ENCODE data around the gene GIMAP6. TPM values are rescaled to one million over a fixed set of nuclear protein-coding genes. Genes with fewer than 3 reads are reported as not detected.
"Not testable (repeated sequence)": the region's sequence is repeated elsewhere in the genome, so short reads cannot be mapped to it uniquely, and the experiment has no call there.

GIMAP6 gene
- total RNA-seq, 1 donor from 2014 or later, result 20.9 TPM

- DNase-seq, result no peak
Observed at GRCh38 chr7:150645259-150646020, 13.3 kb upstream of the GIMAP6 start.

DNA sequence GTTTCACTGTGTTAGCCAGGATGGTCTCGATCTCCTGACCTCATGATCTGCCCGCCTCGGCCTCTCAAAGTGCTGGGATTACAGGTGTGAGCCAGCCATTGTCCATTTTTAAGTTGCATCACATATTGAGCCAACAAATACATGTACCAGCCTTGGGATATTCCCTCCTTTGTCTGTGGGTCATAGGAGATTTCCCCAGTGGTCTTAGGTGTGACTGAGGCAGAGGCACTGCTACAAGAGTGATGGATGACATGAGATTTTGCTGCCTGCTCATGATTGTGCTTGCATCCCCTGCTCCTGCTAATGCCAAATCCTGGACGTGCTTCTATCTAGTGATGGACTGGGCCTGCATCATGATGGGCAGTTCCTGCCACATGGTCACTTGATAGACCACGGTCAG is 10.7 kb upstream of the GIMAP6 start:
- DNase-seq, result no peak

- no peak for DNase-seq
Observed at GRCh38 chr7:150641854-150642253, 9.7 kb upstream of the GIMAP6 start.

DNA sequence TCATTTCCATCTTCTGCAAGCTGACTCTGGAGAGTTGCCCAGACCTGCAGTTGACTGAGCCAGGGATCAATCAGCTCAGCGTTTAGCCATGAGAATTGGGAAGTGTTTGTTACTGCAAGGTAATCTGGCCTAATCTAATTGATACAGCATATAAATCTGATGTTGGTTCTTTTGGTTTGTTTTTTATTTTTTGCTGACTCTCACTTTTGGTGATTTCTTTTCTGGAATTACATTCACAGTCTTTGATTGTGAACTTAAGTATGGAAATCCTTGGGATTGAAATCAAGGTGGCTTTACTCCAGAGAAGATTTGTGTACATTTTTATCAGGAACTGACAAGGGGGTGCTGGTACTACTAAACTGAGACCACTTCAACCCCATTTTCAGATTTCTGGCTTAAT is 1.7 kb upstream of the GIMAP6 start:
- no peak for DNase-seq

DNA sequence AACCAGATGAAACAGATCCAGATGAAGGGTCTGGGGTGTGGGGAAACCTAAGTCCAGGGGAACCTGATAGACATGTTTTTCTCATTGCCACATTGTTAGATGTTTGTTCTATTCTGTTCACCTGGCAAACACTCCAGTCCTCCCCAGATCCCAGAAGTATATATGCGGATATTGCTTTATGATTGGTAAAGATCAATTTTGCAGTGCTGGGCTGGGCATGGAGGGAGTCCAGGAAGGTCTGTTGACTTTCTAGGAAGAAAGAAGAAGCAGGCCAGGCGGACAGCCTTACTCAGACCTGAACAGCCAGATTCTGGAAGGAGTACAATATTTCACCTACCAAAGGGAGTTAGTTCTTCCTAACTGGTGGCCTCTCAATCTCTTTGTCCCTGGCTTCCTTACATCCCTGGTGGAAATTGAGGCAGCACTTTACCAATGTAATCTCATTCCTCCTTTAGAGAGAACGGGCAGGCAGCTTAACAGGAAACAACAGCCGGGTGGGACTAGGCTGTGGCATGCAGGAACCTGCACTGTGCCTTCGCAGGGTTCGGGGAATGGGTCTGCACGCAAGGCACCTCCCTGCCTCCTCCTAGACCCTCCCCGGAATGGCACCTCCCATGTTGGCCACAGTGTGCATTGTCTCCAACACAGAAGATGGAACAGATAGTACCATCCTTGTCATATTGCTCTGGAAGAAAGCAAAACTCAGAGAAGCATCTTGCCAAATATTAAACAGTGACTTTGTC is 930 bp downstream of the GIMAP6 start:
- DNase-seq, result no peak

- no peak for DNase-seq
Observed at GRCh38 chr7:150629347-150629746, 2.8 kb downstream of the GIMAP6 start.

DNA sequence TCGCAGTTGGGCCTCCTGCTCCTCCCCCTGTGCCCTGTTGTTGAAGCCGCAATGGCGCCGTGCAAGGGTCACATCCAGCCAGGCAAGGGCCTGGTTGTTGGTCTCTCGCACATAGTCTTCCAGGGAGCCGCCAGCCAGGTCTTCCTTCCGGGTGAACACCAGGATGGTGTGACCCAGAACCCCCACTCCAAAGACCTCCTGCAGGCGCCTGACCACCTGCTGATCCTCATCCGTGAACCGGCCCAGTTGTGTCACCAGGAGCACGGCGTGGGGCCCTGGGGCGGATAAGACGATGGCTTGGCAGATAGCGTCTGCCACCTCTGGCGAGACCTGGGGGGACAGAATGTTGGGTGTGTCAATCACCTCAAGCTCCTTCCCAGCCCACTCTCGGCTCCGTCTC is 4.2 kb downstream of the GIMAP6 start:
- DNase-seq, result no peak

- no peak for DNase-seq
Observed at GRCh38 chr7:150626696-150627095, 5.5 kb downstream of the GIMAP6 start.

GRCh38 chr7:150621376-150621775 is 10.8 kb downstream of the GIMAP6 start:
- no peak for DNase-seq

- DNase-seq, result no peak
Observed at GRCh38 chr7:150620617-150621371, 11.4 kb downstream of the GIMAP6 start.

- DNase-seq, result no peak
Observed at GRCh38 chr7:150620061-150620460, 12.1 kb downstream of the GIMAP6 start.

DNA sequence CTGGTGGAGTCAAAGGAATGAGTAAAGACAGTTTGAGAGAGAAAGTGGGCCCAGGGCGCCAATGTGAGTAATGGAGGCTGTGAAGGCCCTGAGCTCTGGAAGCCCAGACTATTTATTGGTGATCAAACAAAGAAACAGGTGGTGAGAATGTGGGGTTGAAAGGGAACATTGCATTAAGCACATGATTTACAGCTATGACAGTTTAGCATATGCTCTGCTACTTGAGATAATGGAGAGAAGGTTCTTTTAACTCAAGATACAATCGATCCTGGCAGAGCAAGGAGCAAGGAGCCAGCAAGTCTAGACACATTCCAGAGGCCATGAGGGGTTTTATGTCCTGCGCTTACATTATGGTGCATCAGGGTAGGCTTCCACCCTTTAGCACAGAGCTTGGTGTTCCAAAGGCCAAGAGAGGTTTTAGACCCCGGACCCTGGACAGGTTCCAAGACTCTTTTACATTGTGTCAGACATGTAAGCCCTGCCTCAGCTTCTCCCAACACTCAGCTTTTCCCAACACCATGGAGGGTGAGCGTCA is 16.9 kb downstream of the GIMAP6 start:
- DNase-seq, result not testable (repeated sequence)

GRCh38 chr7:150614426-150614825 is 17.8 kb downstream of the GIMAP6 start:
- not testable (repeated sequence) for DNase-seq

GRCh38 chr7:150613880-150614279 is 18.3 kb downstream of the GIMAP6 start:
- no peak for DNase-seq

DNA sequence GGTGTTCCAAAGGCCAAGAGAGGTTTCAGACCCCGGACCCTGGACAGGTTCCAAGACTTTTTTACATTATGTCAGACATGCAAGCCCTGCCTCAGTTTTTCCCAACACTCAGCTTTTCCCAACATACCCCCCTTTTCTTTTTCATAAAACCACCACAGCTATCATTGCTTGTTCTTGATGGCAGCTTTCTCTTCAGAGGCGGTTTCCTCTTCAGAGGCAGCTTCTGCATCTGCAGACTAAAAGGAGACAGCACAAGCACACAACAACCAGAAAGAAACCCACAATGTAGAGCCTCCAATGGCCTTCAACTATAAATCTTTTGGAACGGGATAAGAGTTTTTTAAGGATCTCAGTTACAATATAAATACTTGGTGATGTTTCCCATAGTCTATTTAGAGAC is 19.3 kb downstream of the GIMAP6 start:
- DNase-seq, result no peak

DNA sequence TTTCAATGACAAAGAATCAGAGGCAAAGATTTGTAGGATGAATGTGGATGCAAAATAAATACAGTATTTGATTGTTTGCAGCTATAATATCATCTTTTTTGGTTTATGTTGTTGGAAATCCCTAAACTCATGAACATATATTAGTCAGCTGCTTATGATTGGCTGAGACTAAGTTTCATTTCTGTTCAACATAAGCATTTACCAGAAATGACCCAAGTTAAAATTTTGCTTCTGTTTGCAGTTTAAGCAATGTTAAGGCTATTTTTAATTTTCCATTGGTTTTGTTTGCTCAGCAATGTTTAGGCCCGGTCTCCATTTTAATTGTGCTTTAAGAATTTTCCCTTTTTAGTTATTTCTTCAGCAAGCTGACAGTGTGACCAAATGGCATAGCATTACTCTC is 22.0 kb downstream of the GIMAP6 start:
- no peak for DNase-seq

GRCh38 chr7:150603600-150603999 is 28.6 kb downstream of the GIMAP6 start:
- not testable (repeated sequence) for DNase-seq

GRCh38 chr7:150595361-150595760 is 36.8 kb downstream of the GIMAP6 start:
- DNase-seq, result no peak

DNA sequence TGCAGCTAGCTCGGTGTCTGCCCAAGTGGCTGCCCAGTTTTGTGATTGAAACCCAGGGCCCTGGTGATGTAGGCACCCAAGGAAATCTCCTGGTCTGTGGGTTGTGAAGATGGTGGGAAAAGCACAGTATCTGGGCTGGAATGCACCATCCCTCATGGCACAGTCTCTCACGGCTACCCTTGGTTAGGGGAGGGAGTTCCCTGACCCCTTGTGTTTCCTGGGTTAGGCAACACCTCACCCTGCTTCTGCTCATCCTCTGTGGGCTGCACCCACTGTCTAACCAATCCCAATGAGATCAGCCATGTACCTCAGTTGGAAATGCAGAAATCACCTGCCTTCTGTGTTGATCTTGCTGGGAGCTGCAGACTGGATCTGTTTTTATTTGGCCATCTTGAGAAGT is 37.4 kb downstream of the GIMAP6 start:
- DNase-seq, result no peak

DNA sequence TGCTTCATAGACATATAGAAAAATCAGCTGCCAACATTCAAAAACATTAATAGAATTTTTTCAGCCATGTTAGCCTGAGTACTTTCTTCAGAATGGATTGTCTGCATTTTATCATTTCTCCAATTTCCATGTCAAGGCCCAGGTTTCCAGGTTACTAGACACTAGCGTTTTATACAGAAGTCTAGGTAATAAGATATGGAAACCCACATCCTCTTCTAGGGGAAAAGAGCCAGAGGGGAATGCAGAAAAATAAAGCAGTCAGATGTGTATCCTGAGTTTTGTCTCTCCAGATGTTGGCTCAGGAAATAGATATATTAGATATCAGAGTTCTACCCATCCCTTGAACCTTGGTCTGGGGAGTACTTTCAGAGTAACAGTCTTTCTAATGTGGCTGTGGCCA is 44.6 kb downstream of the GIMAP6 start:
- no peak for DNase-seq

DNA sequence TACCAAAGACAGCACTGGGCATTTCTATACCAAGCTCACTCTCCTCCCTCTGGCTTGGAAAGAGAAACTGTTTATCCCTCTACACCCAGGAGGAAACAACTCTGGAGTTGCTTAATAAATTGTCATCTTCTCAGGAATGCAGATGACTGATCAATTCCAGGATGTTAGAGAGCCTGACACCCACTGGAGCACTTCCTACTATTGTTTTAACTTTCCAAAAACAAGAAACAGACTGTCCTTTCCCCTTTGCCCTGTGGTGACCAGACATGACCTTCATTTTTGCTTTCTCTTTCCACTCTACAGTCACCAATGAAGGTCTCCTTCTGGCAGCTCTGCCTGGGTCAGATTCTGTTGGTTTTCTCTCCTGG is 45.4 kb downstream of the GIMAP6 start:
- no peak for DNase-seq

DNA sequence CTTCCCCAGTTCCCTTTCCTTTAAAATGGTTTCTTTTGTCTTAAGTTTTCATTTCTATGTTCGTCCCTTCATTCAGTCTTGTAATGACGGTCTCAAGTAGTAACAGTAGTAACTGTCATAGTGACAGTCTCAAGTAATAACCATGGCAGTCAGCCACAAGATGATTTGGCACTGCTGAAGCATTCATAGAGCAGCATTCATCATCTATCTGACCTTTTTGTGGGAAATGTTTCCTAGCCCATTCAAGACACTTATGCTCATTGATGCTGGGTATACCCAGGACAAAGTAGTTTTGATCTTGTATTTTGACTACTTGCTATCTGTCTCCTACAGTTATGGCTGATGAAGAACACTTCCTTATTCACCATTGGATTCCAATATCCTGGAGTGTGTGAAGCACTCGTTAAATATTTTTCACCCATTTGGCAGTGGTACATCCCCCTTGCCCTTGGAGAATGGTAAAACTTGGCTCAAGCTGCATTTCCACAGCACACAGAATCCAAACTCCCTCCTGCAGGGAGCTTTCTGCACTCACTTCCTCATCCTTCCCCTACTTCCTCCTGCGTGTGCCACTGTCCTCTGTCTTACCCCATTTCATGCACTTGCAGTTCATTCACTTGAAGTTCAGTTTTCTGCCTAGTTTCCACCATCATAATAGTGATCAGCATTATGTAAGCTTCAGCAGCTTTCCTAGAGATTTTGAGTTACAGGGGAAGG is 46.0 kb downstream of the GIMAP6 start:
- DNase-seq, result no peak
